ENCODE data around the gene ADAP1.
"Not testable (repeated sequence)": the region's sequence is repeated elsewhere in the genome, so short reads cannot be mapped to it uniquely, and the experiment has no call there.

The ADAP1 gene

GRCh38 chr7:880450-880849, 74.0 kb downstream of the ADAP1 start:
- DNase-seq (ENCODE audit: low read depth) = no peak

GRCh38 chr7:879706-880105, 74.8 kb downstream of the ADAP1 start:
- no peak for DNase-seq (ENCODE audit: low read depth)

DNA sequence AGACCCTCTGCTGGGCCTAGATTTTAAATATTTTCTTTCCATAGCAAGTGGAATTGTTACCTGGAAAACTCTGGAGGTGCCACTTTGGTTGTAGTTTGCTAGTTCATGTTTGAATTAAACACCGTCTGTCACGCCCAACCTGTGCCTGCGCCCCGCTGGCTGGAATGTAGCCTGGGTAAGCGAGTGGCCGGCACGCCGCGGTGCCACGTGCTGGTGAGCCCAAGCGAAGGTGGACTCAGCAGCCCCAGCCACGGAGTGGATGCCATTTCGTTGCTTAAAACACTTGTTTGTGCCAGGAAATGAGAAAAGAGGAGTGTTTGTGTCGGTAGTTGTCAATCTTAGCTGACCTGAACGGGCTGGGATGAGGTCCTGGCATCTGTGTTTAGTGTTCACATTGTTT, 75.4 kb downstream of the ADAP1 start:
- DNase-seq (ENCODE audit: low read depth) = no peak

GRCh38 chr7:877312-878232, 76.9 kb downstream of the ADAP1 start:
- DNase-seq (ENCODE audit: low read depth) = no peak

DNA sequence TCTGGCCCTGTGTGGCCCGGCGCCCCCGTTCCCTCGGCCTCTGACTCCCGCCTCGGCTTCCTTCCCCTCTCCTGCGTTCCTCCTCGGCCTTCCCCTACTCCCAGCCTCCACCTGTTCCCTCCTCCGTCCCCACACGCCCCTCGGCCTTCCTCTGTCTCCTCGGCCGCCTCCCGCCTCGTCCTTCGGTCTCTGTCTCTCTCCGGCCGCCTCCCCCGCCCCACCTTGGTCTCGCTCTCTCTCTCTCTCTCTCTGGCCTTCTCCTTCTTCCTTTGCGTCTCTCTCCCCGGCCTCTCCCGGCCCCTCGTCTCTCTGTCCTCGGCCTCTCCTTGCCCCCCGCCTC, 77.5 kb downstream of the ADAP1 start:
- DNase-seq (ENCODE audit: low read depth) = no peak

GRCh38 chr7:876077-876971, 78.2 kb downstream of the ADAP1 start, which contains the start of gene GET4:
Gene GET4 (plus strand): TSS chr7:876554. CDS start chr7:876646, 92 bp downstream.
- DNase-seq (ENCODE audit: low read depth) = peak; percentile 96

GRCh38 chr7:875476-876076, 78.9 kb downstream of the ADAP1 start:
- DNase-seq (ENCODE audit: low read depth) = no peak

- DNase-seq (ENCODE audit: low read depth) = no peak
These were observed 79.4 kb downstream of the ADAP1 start for GRCh38 chr7:875051-875450.

- DNase-seq (ENCODE audit: low read depth) = no peak
These were observed 80.3 kb downstream of the ADAP1 start for GRCh38 chr7:874031-874749.

GRCh38 chr7:873367-874002, 81.0 kb downstream of the ADAP1 start:
- DNase-seq (ENCODE audit: low read depth) = peak; percentile 50

- DNase-seq (ENCODE audit: low read depth) = not testable (repeated sequence)
These were observed 81.8 kb downstream of the ADAP1 start for GRCh38 chr7:872685-873084.

DNA sequence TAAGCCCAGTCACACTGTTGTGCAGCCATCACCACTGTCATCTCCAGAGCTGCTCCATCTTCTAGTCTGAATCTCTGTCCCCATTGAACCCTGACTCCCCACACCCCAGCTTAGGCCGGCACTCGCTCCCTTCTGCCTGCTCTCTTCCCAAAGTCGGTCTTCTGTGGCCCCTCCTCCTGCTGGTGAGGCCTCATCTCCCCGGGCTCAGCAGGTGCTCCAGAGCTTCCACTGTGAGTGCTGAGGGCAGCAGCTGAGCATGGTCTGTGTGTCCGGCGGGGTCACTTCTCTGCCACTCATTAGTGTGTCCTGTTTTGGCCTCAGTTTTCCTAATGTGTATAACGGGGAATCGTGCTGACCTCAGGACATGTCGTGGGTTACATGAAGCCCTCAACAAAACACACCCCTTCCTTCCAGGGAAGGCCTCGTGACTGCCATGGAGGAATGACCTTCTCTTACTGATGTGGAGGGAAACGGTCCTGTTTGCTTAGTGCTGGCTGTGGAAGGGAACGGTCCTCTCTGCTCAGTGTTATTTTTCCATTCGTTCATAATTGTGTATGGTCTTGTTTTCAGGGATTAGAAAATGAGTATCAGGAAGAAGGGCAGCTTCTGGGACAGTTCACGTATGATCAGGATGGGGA, 82.5 kb downstream of the ADAP1 start:
- DNase-seq (ENCODE audit: low read depth) = no peak

- no peak for DNase-seq (ENCODE audit: low read depth)
These were observed 85.1 kb downstream of the ADAP1 start for GRCh38 chr7:869348-869747.

- DNase-seq (ENCODE audit: low read depth) = no peak
These were observed 86.3 kb downstream of the ADAP1 start for GRCh38 chr7:868189-868486.

GRCh38 chr7:867406-868188, 86.9 kb downstream of the ADAP1 start:
- no peak for DNase-seq (ENCODE audit: low read depth)

DNA sequence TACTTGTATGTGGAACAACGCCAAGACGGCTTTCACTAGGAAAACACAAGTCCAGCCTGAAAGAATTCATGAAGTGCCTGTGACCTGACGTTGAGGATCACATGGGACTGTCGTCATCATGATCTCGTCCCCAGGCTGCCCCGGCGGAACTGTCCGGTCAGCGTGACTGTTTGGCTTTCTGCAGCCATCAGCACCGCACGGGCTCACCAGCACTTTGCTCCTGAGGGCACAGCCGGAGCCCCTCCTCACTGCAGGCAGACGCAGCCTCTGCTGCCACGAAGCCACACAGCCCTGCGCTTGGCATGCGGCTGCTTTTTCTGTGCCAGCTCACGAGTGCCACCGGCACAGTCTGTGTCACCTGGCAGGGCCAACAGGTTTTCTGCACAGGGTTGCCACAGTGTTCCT, 87.5 kb downstream of the ADAP1 start:
- no peak for DNase-seq (ENCODE audit: low read depth)

GRCh38 chr7:865921-866320, 88.6 kb downstream of the ADAP1 start:
- DNase-seq (ENCODE audit: low read depth) = no peak

GRCh38 chr7:863106-863505, 91.4 kb downstream of the ADAP1 start:
- DNase-seq (ENCODE audit: low read depth) = no peak

DNA sequence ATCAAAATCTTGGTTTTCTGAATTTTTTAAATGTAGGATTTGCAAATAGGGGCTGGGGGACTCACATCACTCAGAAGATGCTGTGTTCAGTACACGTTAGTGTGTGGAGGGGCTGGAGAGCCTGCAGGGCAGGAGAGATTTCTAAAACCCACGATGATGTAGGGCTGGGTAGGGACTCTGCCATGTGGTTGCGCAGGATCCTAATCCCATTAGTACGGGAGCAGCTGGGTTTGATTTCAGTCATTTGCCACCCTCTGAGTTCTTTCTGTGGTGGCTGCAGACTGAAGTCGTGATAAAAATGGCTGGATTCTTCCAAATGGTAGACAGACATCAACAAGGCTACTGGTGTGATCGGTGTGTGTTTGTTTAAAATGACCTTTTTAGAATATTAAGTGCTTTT, 92.3 kb downstream of the ADAP1 start:
- DNase-seq (ENCODE audit: low read depth) = no peak

DNA sequence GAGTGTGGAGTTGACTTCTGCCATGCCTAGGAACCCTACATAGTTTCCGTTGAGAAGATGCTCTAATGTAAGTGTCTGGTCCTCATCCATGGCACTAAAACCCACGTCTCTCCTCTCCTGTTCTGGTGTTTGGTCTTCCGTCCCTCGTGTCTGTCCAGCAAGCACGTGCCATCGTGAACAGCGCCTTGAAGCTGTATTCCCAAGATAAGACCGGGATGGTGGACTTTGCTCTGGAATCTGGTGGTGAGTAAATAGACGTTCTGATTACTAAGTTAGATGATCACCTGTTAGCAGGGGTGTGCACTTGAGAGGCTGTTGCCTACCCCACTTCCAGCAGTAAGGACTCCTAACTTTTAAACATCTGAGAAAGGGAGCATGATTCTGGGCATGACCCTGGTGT, 93.3 kb downstream of the ADAP1 start:
- no peak for DNase-seq (ENCODE audit: low read depth)

Measured in stimulated activated CD8-positive, alpha-beta memory T cell treated with anti-CD3 and anti-CD28 coated beads, Interleukin-12 subunit alpha, Interleukin-12 subunit beta, amount 100 ng/mL, for 4 hours (primary cell).